K562 (cell line): ENCODE data around the gene SEC24B. TPM values are rescaled to one million over a fixed set of nuclear protein-coding genes. Genes with fewer than 3 reads are reported as not detected.
A peak's percentile ranks its signal among the peaks of the same experiment; 100 is the strongest.

Source experiments
- ATAC-seq: fragments of 200-7000 bp; cut with Tn5 transposase; 3 replicates; pipeline ENCODE4 v1.9.1; 2020; ENCODE audit warnings: moderate library complexity
- BruUV-seq: library from RNA; stranded (reverse); fragments of 400-500 nt; replicated peaks from 2 replicates; lab custom pipeline; 2021; lab: Mats Ljungman, UMichigan
- CTCF ChIA-PET: fragments of 300-600 bp; formaldehyde crosslinking; extraction: SDS; loops from one replicate; lab custom pipeline; 2021; ENCODE audit warnings: low intra/inter-chr PET ratio; lab: Yijun Ruan, JAX
- POLR2A ChIA-PET: fragments of 300-600, 350-650 bp; sonication (Branson Sonifier 250); formaldehyde crosslinking; extraction: SDS; loops from one replicate; lab custom pipeline; 2021; ENCODE audit warnings: antibody characterized with exemption, inconsistent platforms; lab: Yijun Ruan, JAX
- DNase-seq, 4 experiments: peaks; one replicate each; pipeline versions ENCODE4 v3.0.0 to v3.0.0-alpha.2; 2011 to 2018; ENCODE audit warnings: low spot score in 3 of 4, mixed read lengths in 3 of 4; ENCODE audit errors: extremely low read depth in 1 of 4
- FAIRE-seq: peaks from 2 replicates; lab custom pipeline; 2011; peaks lifted over from hg19 to GRCh38; lab: Jason Lieb, UNC
- H2AFZ ChIP-seq: 2 replicates; pipeline ENCODE4 v1.6.0; 2011; ENCODE audit warnings: low read depth, low read length, control low read depth, inconsistent platforms
- H3K27ac ChIP-seq: fragments of 200-600 bp; 3 replicates; pipeline ENCODE4 v1.8.0; 2011; ENCODE audit warnings: low read depth, mild to moderate bottlenecking, control low read depth, inconsistent platforms, low read length, moderate library complexity, mixed read lengths; ENCODE audit errors: extremely low read depth
- H3K27me3 ChIP-seq, 2 experiments: fragments of 300-600 bp in 1 of 2; 2 replicates in 1 of 2; 3 replicates in 1 of 2; pipeline versions ENCODE4 v1.6.0 to v1.8.0; 2011; ENCODE audit warnings: inconsistent platforms in 2 of 2, low read length in 2 of 2, mild to moderate bottlenecking in 1 of 2, mixed read lengths in 1 of 2, moderate library complexity in 1 of 2; ENCODE audit not compliant: control insufficient read depth in 2 of 2, insufficient read depth in 2 of 2
- H3K36me3 ChIP-seq: fragments of 300-600 bp; 3 replicates; pipeline ENCODE4 v1.8.0; 2011; ENCODE audit warnings: mild to moderate bottlenecking, low read length, inconsistent platforms; ENCODE audit not compliant: control insufficient read depth, insufficient read depth
- H3K4me1 ChIP-seq, 2 experiments: fragments of 200-600 bp in 1 of 2; replicated peaks in 1 of 2; 2 replicates in 1 of 2; 3 replicates in 1 of 2; pipeline versions ENCODE4 v1.5.1 to v1.8.0; 2011; ENCODE audit warnings: inconsistent platforms in 2 of 2, low read length in 2 of 2, mild to moderate bottlenecking in 1 of 2, mixed read lengths in 1 of 2, moderate library complexity in 1 of 2; ENCODE audit not compliant: control insufficient read depth in 2 of 2, insufficient read depth in 2 of 2
- H3K4me2 ChIP-seq: 2 replicates; pipeline ENCODE4 v1.6.1; 2011; ENCODE audit warnings: low read length, control low read depth, inconsistent platforms, mixed read lengths; ENCODE audit not compliant: insufficient read depth
- H3K4me3 ChIP-seq: fragments of 200-600 bp; sonication (generic), shearing (Covaris generic); 2 replicates; pipeline ENCODE4 v1.5.1; 2016; ENCODE audit warnings: control low read depth, inconsistent platforms
- H3K79me2 ChIP-seq: fragments of 200-600 bp; 3 replicates; pipeline ENCODE4 v1.8.0; 2011; ENCODE audit warnings: low read length, inconsistent platforms; ENCODE audit not compliant: control insufficient read depth, insufficient read depth
- H3K9ac ChIP-seq, 2 experiments: 2 replicates each; pipeline versions ENCODE4 v1.6.0 to v1.6.1; 2011; ENCODE audit warnings: low read depth in 2 of 2, low read length in 2 of 2, control low read depth in 1 of 2, inconsistent platforms in 1 of 2, mild to moderate bottlenecking in 1 of 2, mixed read lengths in 1 of 2; ENCODE audit not compliant: insufficient read depth in 1 of 2
- H3K9me1 ChIP-seq: one replicate; pipeline ENCODE4 v1.6.0; 2011; ENCODE audit warnings: inconsistent platforms, mild to moderate bottlenecking, low read length, moderate library complexity; ENCODE audit not compliant: control insufficient read depth, insufficient read depth
- H3K9me3 ChIP-seq: replicated peaks from 2 replicates; pipeline ENCODE4 v1.5.1; 2011; ENCODE audit warnings: low read depth, low read length, inconsistent platforms; ENCODE audit not compliant: control insufficient read depth, insufficient read depth
- H4K20me1 ChIP-seq: replicated peaks from 2 replicates; pipeline ENCODE4 v1.6.1; 2011; ENCODE audit warnings: low read length, inconsistent platforms, mixed read lengths; ENCODE audit not compliant: control insufficient read depth, insufficient read depth
- CHD2 ChIP-seq: IDR thresholded peaks from 2 replicates; pipeline ENCODE4 v1.6.1; 2011; ENCODE audit warnings: low read depth, low read length
- ELF1 ChIP-seq: fragments of 200-800 bp; sonication (Bioruptor generic); IDR thresholded peaks from 2 replicates; pipeline ENCODE4 v1.6.1; 2016; ENCODE audit warnings: missing genetic modification characterization, missing compliant biosample characterization
- KHSRP ChIP-seq: fragments of 450-650 bp; IDR thresholded peaks from 2 replicates; pipeline ENCODE4 v1.6.1; 2017
- KLF6 ChIP-seq: fragments of 250-450 bp; sonication (Bioruptor Pico); IDR thresholded peaks from 2 replicates; pipeline ENCODE4 v1.4.0; 2020; ENCODE audit warnings: mild to moderate bottlenecking, moderate library complexity, borderline replicate concordance
- RBM22 ChIP-seq: fragments of 200-400 bp; formaldehyde crosslinking; IDR thresholded peaks from 2 replicates; pipeline ENCODE4 v1.6.1; 2018; ENCODE audit warnings: low read length, low read depth; ENCODE audit not compliant: poor library complexity, severe bottlenecking
- RFX1 ChIP-seq: fragments of 450-650 bp; IDR thresholded peaks from 2 replicates; pipeline ENCODE4 v1.6.1; 2016; ENCODE audit warnings: mild to moderate bottlenecking, moderate library complexity
- U2AF2 ChIP-seq: fragments of 200-400 bp; formaldehyde crosslinking; optimal IDR thresholded peaks from 2 replicates; pipeline ENCODE3; 2017; ENCODE audit warnings: low read depth, mild to moderate bottlenecking, low read length
- ZNF24 ChIP-seq: fragments of 450-650 bp; IDR thresholded peaks from 2 replicates; pipeline ENCODE4 v1.6.1; 2016
- ZNF668 ChIP-seq: fragments of 250-450 bp; sonication (Bioruptor Pico); IDR thresholded peaks from 2 replicates; pipeline ENCODE4 v1.8.0; 2022; ENCODE audit warnings: mild to moderate bottlenecking, inconsistent platforms
- WGBS: fragments of 100-300 bp; shearing (Covaris generic); methylation state at CpG from one replicate; pipeline ENCODE4 v1.1.6; 2016; ENCODE audit warnings: low coverage, mixed read lengths; ENCODE audit not compliant: insufficient coverage; ENCODE audit errors: missing lambda C conversion rate; 5-methylcytosine and 5-hydroxymethylcytosine counted together
- in situ Hi-C: fragments of 300-500 bp; cut with MboI; formaldehyde crosslinking; loops from 4 replicates; pipeline ENCODE4 v1.15.0; 2018; ENCODE audit warnings: inconsistent platforms, mixed read lengths
- intact Hi-C: fragments of 100-400 bp; cut with micrococcal nuclease; formaldehyde crosslinking; loops from 2 replicates; pipeline ENCODE4 v1.14.2; 2022
- polyA plus RNA-seq, 8 experiments: library from polyadenylated mRNA; depleted of rRNA in 4 of 8; stranded (reverse) in 5 of 8; unstranded in 3 of 8; fragments of >200 nt; fragmentation: Nextera tagmentation in 2 of 8; fragmentation: Illumina TruSeq in 1 of 8; extraction: Ambion mirVana in 2 of 8; extraction: Trizol in 1 of 8; gene quantifications; 2 replicates each; pipeline versions ENCODE4 v1.2.1 to v1.2.3, GENCODE V29; 2011 to 2014; ENCODE audit warnings: inconsistent platforms in 1 of 8, missing spikeins in 1 of 8
- total RNA-seq, 7 experiments: library from RNA; depleted of rRNA in 6 of 7; stranded (reverse); fragments of >200 nt in 6 of 7; fragmentation: Illumina TruSeq in 2 of 7; extraction: Trizol in 2 of 7; gene quantifications; 2 replicates each; pipeline versions ENCODE4 v1.2.1 to v1.2.3, GENCODE V29; 2011 to 2021; ENCODE audit warnings: low replicate concordance in 1 of 7
- TF ChIP-seq, protein P1 (sequence below): IDR thresholded peaks from 2 replicates; pipeline ENCODE4 v1.6.1; 2012; ENCODE audit warnings: low read depth, low read length, improper control_type of control experiment, borderline replicate concordance

SEC24B gene
- total and polyA plus RNA-seq, 9 of the 15 experiments (the other 6 are each of a cell fraction or from before 2014, with no cell fraction given) = 6.3 to 46.4 (median 17.1) TPM

DNA sequence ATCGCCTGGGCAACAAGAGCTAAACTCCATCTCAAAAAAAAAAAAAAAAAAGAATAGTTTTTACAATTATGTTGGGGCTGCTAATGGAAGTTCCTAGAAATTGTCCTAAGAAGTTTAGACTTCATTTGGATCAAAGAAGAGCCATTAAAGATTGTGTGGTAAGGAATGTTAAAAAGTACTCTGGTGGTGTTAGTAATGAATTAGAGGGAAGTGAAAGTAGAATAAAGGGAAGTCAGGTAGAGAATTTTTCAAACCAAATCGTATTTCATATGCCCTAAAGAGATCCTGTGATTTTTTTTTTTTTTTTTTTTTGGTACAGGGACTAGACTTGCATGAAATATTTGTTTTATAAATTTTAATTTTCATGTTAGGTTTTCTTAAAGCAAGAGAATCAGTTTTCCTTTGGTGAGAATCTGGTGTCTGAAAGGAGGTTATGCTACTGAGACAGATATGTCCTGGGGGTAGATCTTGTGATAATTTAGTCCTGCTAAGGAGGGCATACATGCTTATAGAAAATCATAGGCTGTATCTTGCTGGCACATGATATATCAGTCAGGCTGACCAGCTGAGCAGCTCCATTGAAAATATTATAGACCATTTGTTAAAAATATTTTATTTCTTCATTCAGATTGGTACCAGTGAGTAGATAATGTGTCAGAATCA lies 10.7 kb downstream of the SEC24B start:
- no peak for TF ChIP-seq RBM22
- TF ChIP-seq CHD2 = no peak
- no peak for TF ChIP-seq KLF6 (CRISPR knock-in tag)
- peak; percentile 15; the same call in 1 of the 2 replicates for TF ChIP-seq RFX1
- TF ChIP-seq ZNF668 = no peak
- TF ChIP-seq U2AF2 = no peak
- H3K9me1 ChIP-seq = no peaks in the 10 kb centered on the region
- H3K79me2 ChIP-seq = peaks cover 91% of the 10 kb centered on the region
- POLR2A ChIA-PET = no interaction called here
- intact Hi-C loops (no loop called here), in situ Hi-C loops (no loop called here)
- H3K27ac ChIP-seq = no peak overlapping the region
- H3K36me3 ChIP-seq = peaks cover 20% of the 10 kb centered on the region; the same call in 2 of the 3 replicates
- no peak overlapping the region for H3K4me2 ChIP-seq
- no peak overlapping the region for H3K4me3 ChIP-seq
- no peaks in the 10 kb centered on the region for H3K9me3 ChIP-seq
- ATAC-seq (no peak), DNase-seq (no peak), FAIRE-seq (no peak)
- no TSS peak for BruUV-seq
- H2AFZ ChIP-seq = no peak overlapping the region
- no peak overlapping the region for H3K9ac ChIP-seq
- peaks cover 0 to 6% of the 10 kb centered on the region in 2 experiments; a peak in 2 of 5 replicates for H3K4me1 ChIP-seq
- WGBS = 80% methylated on average over 2 of the region's 2 CpGs
- CTCF ChIA-PET = no interaction called here
- no peaks in the 10 kb centered on the region for H3K27me3 ChIP-seq
- no peaks in the 10 kb centered on the region; the same call in none of the 2 replicates for H4K20me1 ChIP-seq

DNA sequence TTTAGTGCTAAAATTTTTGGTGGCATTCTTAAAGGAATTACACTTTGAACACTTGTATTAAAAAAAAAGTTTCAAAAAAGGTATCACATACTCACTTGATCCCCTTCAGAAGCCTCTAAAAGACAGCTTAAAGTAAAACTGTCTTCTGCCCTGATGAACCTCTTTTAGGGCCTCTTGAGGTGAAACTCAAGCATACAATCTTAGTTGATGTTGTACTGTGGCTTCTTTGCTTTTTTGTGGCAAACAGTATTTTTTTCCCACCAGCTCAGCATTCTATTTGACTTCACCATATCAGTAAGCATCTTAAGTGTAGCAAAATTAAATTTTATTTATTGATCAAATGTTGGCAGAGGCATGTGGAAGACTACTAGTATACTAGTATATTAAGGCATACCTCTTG lies 13.7 kb downstream of the SEC24B start:
- Histone ChIP-seq H3K4me1 (0 out of 5 replicates have a peak, but pooled peaks cover 0 to under 1% of the 10 kb centered on the region in 2 experiments), H3K9me1 (no peaks in the 10 kb centered on the region), H4K20me1 (no peaks in the 10 kb centered on the region), H3K9ac (no peak overlapping the region), H3K4me2 (no peak overlapping the region), H3K27ac (no peak overlapping the region), H2AFZ (no peak overlapping the region), H3K9me3 (no peaks in the 10 kb centered on the region), H3K36me3 (peaks cover 36% of the 10 kb centered on the region; the same call in 2 of the 3 replicates), H3K27me3 (no peaks in the 10 kb centered on the region), H3K4me3 (no peak overlapping the region), H3K79me2 (peaks cover 91% of the 10 kb centered on the region)
- TF ChIP-seq KHSRP = no peak
- no peak for TF ChIP-seq ELF1
- TF ChIP-seq, protein P1, sequence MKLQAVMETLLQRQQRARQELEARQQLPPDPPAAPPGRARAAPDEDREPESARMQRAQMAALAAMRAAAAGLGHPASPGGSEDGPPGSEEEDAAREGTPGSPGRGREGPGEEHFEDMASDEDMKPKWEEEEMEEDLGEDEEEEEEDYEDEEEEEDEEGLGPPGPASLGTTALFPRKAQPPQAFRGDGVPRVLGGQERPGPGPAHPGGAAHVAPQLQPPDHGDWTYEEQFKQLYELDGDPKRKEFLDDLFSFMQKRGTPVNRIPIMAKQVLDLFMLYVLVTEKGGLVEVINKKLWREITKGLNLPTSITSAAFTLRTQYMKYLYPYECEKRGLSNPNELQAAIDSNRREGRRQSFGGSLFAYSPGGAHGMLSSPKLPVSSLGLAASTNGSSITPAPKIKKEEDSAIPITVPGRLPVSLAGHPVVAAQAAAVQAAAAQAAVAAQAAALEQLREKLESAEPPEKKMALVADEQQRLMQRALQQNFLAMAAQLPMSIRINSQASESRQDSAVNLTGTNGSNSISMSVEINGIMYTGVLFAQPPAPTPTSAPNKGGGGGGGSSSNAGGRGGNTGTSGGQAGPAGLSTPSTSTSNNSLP = no peak
- TF ChIP-seq ZNF24 = no peak
- no peak for FAIRE-seq
- no TSS peak for BruUV-seq
- CTCF ChIA-PET = no interaction called here
- POLR2A ChIA-PET = interaction anchor here (1.1 to 1.5 kb wide), 2 partner anchors 10 to 14 kb away, joined by 3 read pairs; partner anchors contain the start of gene SEC24B
- DNase-seq = no peak
- in situ Hi-C loops = no loop called here
- no peak for ATAC-seq
- intact Hi-C loops = no loop called here
